ENCODE results near the gene DLG1. TPM values are rescaled to one million over a fixed set of nuclear protein-coding genes. Genes with fewer than 3 reads are reported as not detected.

The DLG1 gene
- polyA plus RNA-seq, 2 donors = 39.4 to 40.7 TPM

DNA sequence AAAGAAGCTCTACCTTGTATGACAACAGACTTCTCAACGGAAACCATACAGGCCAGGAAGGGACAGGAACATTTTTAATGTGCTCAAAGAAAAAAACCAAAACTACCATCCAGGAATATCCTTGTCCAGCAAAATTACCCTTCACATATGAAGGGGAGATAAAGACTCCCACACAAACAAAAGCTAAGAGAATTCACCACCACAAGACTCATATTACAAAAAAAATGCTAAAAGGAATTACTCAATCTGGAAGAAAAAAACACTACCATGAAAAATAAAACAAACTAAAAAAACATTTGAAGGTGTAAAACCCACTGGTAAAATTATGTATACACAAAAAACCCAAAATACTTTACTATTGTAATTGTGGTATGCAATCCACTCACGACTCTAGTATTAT, 57.2 kb downstream of the DLG1 start:
- Histone ChIP-seq H3K4me1 (ENCODE audit: control insufficient read depth in 2 of 2, insufficient read depth in 2 of 2, low read length in 1 of 2) (peaks cover 0 to 2% of the 10 kb centered on the region in 2 donors), H3K9me3 (ENCODE audit: control insufficient read depth in 2 of 2, insufficient read depth in 1 of 2, low read depth in 1 of 2, low read length in 1 of 2) (peaks cover 0 to 6% of the 10 kb centered on the region in 2 donors), H3K27ac (ENCODE audit: low read depth in 2 of 2, low read length in 1 of 2) (no peak overlapping the region), H3K27me3 (ENCODE audit: control insufficient read depth in 1 of 2, insufficient read depth in 2 of 2, low read length in 2 of 2) (no peaks in the 10 kb centered on the region), H3K36me3 (ENCODE audit: control insufficient read depth in 2 of 2, insufficient read depth in 2 of 2, low read length in 1 of 2) (peaks cover 6% of the 10 kb centered on the region in 2 donors), H3K4me3 (ENCODE audit: low read depth in 1 of 2, low read length in 2 of 2) (no peak overlapping the region)
- 90 to 98% methylated on average over 2 of the region's 2 CpGs for WGBS, 2 donors

DNA sequence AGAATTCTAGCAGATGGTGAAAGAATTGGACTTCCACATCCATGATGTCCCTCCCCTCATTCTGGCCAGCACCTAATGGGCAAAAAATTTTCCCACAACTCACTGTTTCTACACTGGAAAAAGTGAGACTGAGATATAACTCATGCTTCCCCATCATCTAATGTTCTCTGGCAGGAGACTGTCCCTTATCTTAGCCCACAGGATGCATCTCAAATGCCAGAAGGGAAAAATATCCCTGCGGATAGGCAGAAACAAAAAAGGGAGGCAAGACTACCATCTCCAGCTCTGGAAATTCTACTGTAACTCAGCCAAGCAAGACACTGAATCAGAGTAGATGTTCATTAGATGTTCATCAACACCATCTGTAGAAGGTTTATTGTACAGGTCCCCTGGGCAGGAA, 58.6 kb downstream of the DLG1 start:
- H3K9me3 ChIP-seq (ENCODE audit: control insufficient read depth in 2 of 2, insufficient read depth in 1 of 2, low read depth in 1 of 2, low read length in 1 of 2) = peaks cover 0 to 6% of the 10 kb centered on the region in 2 donors
- no peak overlapping the region for H3K4me3 ChIP-seq (ENCODE audit: low read depth in 1 of 2, low read length in 2 of 2)
- peaks cover 0 to 2% of the 10 kb centered on the region in 2 donors for H3K4me1 ChIP-seq (ENCODE audit: control insufficient read depth in 2 of 2, insufficient read depth in 2 of 2, low read length in 1 of 2)
- 90 to 95% methylated on average over 1 of the region's 1 CpG for WGBS, 2 donors
- no peak overlapping the region for H3K27ac ChIP-seq (ENCODE audit: low read depth in 2 of 2, low read length in 1 of 2)
- no peaks in the 10 kb centered on the region for H3K27me3 ChIP-seq (ENCODE audit: control insufficient read depth in 1 of 2, insufficient read depth in 2 of 2, low read length in 2 of 2)
- H3K36me3 ChIP-seq (ENCODE audit: control insufficient read depth in 2 of 2, insufficient read depth in 2 of 2, low read length in 1 of 2) = peaks cover 6 to 8% of the 10 kb centered on the region in 2 donors

GRCh38 chr3:197238842-197239241, 59.6 kb downstream of the DLG1 start:
- H3K4me3 ChIP-seq (ENCODE audit: low read depth in 1 of 2, low read length in 2 of 2) = no peak overlapping the region
- no peak overlapping the region for H3K27ac ChIP-seq (ENCODE audit: low read depth in 2 of 2, low read length in 1 of 2)
- H3K9me3 ChIP-seq (ENCODE audit: control insufficient read depth in 2 of 2, insufficient read depth in 1 of 2, low read depth in 1 of 2, low read length in 1 of 2) = peaks cover 0 to 2% of the 10 kb centered on the region in 2 donors
- peaks cover 0 to 2% of the 10 kb centered on the region in 2 donors for H3K4me1 ChIP-seq (ENCODE audit: control insufficient read depth in 2 of 2, insufficient read depth in 2 of 2, low read length in 1 of 2)
- WGBS, 2 donors = 85 to 86% methylated on average over 1 of the region's 1 CpG
- no peaks in the 10 kb centered on the region for H3K27me3 ChIP-seq (ENCODE audit: control insufficient read depth in 1 of 2, insufficient read depth in 2 of 2, low read length in 2 of 2)
- H3K36me3 ChIP-seq (ENCODE audit: control insufficient read depth in 2 of 2, insufficient read depth in 2 of 2, low read length in 1 of 2) = peaks cover 3 to 6% of the 10 kb centered on the region in 2 donors

DNA sequence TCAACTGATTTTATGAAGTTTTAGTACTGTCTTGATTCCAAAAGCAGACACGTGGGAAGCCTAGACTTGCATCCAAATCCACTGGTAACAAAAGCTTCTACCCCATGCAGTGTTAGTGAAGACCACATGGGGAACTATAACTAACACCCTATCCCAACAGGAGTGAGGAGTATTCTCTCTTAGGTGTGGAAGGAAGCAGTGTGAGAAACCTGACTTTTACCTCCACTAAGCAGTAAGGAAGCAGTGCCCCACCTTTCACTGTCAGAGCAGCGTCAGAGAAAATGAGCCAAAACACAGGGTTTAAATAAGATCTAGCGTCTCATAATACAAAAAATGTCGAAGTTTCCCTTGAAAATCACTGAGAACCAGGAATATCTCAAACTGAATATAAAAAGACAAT, 60.5 kb downstream of the DLG1 start:
- H3K36me3 ChIP-seq (ENCODE audit: control insufficient read depth in 2 of 2, insufficient read depth in 2 of 2, low read length in 1 of 2) = peaks cover 3 to 6% of the 10 kb centered on the region in 2 donors
- H3K27me3 ChIP-seq (ENCODE audit: control insufficient read depth in 1 of 2, insufficient read depth in 2 of 2, low read length in 2 of 2) = no peaks in the 10 kb centered on the region
- no peaks in the 10 kb centered on the region for H3K9me3 ChIP-seq (ENCODE audit: control insufficient read depth in 2 of 2, insufficient read depth in 1 of 2, low read depth in 1 of 2, low read length in 1 of 2)
- H3K27ac ChIP-seq (ENCODE audit: low read depth in 2 of 2, low read length in 1 of 2) = no peak overlapping the region
- H3K4me1 ChIP-seq (ENCODE audit: control insufficient read depth in 2 of 2, insufficient read depth in 2 of 2, low read length in 1 of 2) = peaks cover 0 to 2% of the 10 kb centered on the region in 2 donors
- H3K4me3 ChIP-seq (ENCODE audit: low read depth in 1 of 2, low read length in 2 of 2) = no peak overlapping the region
- 85 to 92% methylated on average over 4 of the region's 4 CpGs for WGBS, 2 donors

DNA sequence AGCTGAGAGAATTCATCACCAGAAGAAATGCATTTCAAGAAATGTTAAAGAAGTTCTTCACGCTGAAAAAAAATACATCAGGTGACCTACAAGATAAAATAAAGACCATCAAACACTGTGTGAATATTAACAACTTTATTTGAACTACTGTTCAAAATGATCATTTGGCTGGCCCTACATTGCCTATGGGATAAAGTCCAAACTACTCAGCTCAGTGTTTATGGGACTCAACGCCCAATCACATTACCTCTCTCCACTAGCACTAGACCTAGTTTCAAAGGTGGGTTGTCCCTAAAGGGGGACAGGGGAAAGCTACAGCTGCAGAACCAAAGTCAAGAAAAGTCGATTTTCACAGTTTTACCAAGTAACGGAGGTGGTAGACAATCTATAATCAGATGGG, 62.0 kb downstream of the DLG1 start:
- Histone ChIP-seq H3K36me3 (ENCODE audit: control insufficient read depth in 2 of 2, insufficient read depth in 2 of 2, low read length in 1 of 2) (peaks cover 3 to 6% of the 10 kb centered on the region in 2 donors), H3K27me3 (ENCODE audit: control insufficient read depth in 1 of 2, insufficient read depth in 2 of 2, low read length in 2 of 2) (no peaks in the 10 kb centered on the region), H3K9me3 (ENCODE audit: control insufficient read depth in 2 of 2, insufficient read depth in 1 of 2, low read depth in 1 of 2, low read length in 1 of 2) (no peaks in the 10 kb centered on the region), H3K4me3 (ENCODE audit: low read depth in 1 of 2, low read length in 2 of 2) (no peak overlapping the region), H3K4me1 (ENCODE audit: control insufficient read depth in 2 of 2, insufficient read depth in 2 of 2, low read length in 1 of 2) (peaks cover 0 to 2% of the 10 kb centered on the region in 2 donors), H3K27ac (ENCODE audit: low read depth in 2 of 2, low read length in 1 of 2) (no peak overlapping the region)
- 88 to 98% methylated on average over 4 of the region's 4 CpGs for WGBS, 2 donors

DNA sequence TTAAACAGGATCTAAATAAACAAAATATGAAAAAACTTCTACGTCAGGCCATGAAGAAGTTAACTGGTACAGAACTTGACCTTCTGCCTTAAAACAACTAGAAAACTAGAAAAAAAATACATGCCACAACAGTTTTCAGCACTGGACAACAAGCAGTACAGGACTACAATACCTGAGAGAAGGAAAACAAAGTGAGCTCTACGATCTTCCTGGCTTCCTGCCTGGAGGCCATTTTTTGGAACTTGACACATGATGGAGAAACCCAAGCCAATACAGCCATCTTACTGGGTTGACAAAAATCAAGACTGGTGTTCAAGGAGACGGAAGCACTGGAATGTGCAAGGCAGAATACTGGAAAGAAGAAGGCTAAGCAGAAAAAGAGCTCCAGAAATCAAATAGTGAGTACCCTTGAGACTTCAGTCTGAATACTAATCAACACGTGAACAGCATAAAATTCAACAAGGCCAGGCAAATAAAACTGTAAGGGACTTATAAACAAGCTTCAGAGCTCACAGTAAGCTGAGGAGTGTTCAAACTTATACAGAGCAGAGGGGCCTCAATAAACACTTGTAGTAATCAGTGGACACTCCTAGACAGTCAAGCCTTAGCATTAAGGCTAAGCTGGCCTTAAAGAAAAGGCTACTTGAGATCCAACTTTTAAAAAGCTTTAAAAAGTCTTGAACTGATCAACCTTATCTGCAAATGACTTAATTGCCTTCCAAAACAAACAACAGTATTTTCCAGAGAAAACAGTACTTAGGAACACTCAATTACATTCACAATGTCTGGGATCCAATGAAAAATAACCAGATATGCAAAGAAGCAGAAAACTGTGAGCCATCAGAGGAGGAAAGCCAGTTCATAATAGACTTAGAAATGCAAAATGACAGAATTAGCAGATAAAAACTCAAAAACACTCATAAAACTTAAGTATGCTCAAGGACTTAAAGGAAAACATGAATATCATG, 63.2 kb downstream of the DLG1 start:
- H3K9me3 ChIP-seq (ENCODE audit: control insufficient read depth in 2 of 2, insufficient read depth in 1 of 2, low read depth in 1 of 2, low read length in 1 of 2) = no peaks in the 10 kb centered on the region
- no peaks in the 10 kb centered on the region for H3K27me3 ChIP-seq (ENCODE audit: control insufficient read depth in 1 of 2, insufficient read depth in 2 of 2, low read length in 2 of 2)
- 75 to 84% methylated on average over 4 of the region's 4 CpGs for WGBS, 2 donors
- peaks cover 3 to 6% of the 10 kb centered on the region in 2 donors for H3K36me3 ChIP-seq (ENCODE audit: control insufficient read depth in 2 of 2, insufficient read depth in 2 of 2, low read length in 1 of 2)
- no peak overlapping the region for H3K4me3 ChIP-seq (ENCODE audit: low read depth in 1 of 2, low read length in 2 of 2)
- H3K27ac ChIP-seq (ENCODE audit: low read depth in 2 of 2, low read length in 1 of 2) = no peak overlapping the region
- H3K4me1 ChIP-seq (ENCODE audit: control insufficient read depth in 2 of 2, insufficient read depth in 2 of 2, low read length in 1 of 2) = peaks cover 0 to 2% of the 10 kb centered on the region in 2 donors

DNA sequence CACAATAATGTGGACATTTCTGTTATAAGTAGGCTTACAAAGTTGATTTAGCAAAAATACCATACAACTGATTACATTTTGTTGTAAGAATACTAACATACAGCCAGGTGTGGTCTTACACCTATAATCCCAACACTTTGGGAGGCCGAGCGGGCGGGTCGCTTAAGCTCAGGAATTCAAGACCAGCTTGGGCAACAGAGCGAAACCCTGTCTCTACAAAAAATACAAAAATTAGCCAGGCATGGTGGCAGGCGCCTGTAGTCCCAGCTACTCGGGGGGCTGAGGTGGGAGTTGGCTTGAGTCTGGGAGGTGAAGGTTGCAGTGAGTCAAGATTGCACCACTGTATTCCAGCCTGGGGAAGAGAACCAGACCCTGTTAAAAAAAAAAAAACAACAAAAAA, 67.1 kb downstream of the DLG1 start:
- no peak overlapping the region for H3K27ac ChIP-seq (ENCODE audit: low read depth in 2 of 2, low read length in 1 of 2)
- H3K9me3 ChIP-seq (ENCODE audit: control insufficient read depth in 2 of 2, insufficient read depth in 1 of 2, low read depth in 1 of 2, low read length in 1 of 2) = no peaks in the 10 kb centered on the region
- H3K4me3 ChIP-seq (ENCODE audit: low read depth in 1 of 2, low read length in 2 of 2) = no peak overlapping the region
- H3K27me3 ChIP-seq (ENCODE audit: control insufficient read depth in 1 of 2, insufficient read depth in 2 of 2, low read length in 2 of 2) = no peaks in the 10 kb centered on the region
- WGBS, 2 donors = 96 to 98% methylated on average over 7 of the region's 7 CpGs
- peaks cover 0 to 3% of the 10 kb centered on the region in 2 donors for H3K36me3 ChIP-seq (ENCODE audit: control insufficient read depth in 2 of 2, insufficient read depth in 2 of 2, low read length in 1 of 2)
- no peaks in the 10 kb centered on the region for H3K4me1 ChIP-seq (ENCODE audit: control insufficient read depth in 2 of 2, insufficient read depth in 2 of 2, low read length in 1 of 2)

- H3K36me3 ChIP-seq (ENCODE audit: control insufficient read depth in 2 of 2, insufficient read depth in 2 of 2, low read length in 1 of 2) = no peaks in the 10 kb centered on the region
- WGBS, 2 donors = 60 to 71% methylated on average over 3 of the region's 3 CpGs
- H3K9me3 ChIP-seq (ENCODE audit: control insufficient read depth in 2 of 2, insufficient read depth in 1 of 2, low read depth in 1 of 2, low read length in 1 of 2) = no peaks in the 10 kb centered on the region
- no peaks in the 10 kb centered on the region for H3K27me3 ChIP-seq (ENCODE audit: control insufficient read depth in 1 of 2, insufficient read depth in 2 of 2, low read length in 2 of 2)
- H3K27ac ChIP-seq (ENCODE audit: low read depth in 2 of 2, low read length in 1 of 2) = no peak overlapping the region
- no peak overlapping the region for H3K4me3 ChIP-seq (ENCODE audit: low read depth in 1 of 2, low read length in 2 of 2)
- no peaks in the 10 kb centered on the region for H3K4me1 ChIP-seq (ENCODE audit: control insufficient read depth in 2 of 2, insufficient read depth in 2 of 2, low read length in 1 of 2)
Measured at GRCh38 chr3:197229836-197230235, 68.6 kb downstream of the DLG1 start.

- H3K4me1 ChIP-seq (ENCODE audit: control insufficient read depth in 2 of 2, insufficient read depth in 2 of 2, low read length in 1 of 2) = no peaks in the 10 kb centered on the region
- WGBS, 2 donors = 92 to 100% methylated on average over 1 of the region's 1 CpG
Measured at GRCh38 chr3:197229178-197229577, 69.2 kb downstream of the DLG1 start.

More at GRCh38 chr3:197229178-197229577, 69.2 kb downstream of the DLG1 start:
- H3K27me3 ChIP-seq (ENCODE audit: control insufficient read depth in 1 of 2, insufficient read depth in 2 of 2, low read length in 2 of 2) = no peaks in the 10 kb centered on the region
- H3K4me3 ChIP-seq (ENCODE audit: low read depth in 1 of 2, low read length in 2 of 2) = no peak overlapping the region
- no peak overlapping the region for H3K27ac ChIP-seq (ENCODE audit: low read depth in 2 of 2, low read length in 1 of 2)
- H3K9me3 ChIP-seq (ENCODE audit: control insufficient read depth in 2 of 2, insufficient read depth in 1 of 2, low read depth in 1 of 2, low read length in 1 of 2) = no peaks in the 10 kb centered on the region
- H3K36me3 ChIP-seq (ENCODE audit: control insufficient read depth in 2 of 2, insufficient read depth in 2 of 2, low read length in 1 of 2) = no peaks in the 10 kb centered on the region
